A549 (cell line): ENCODE data around the gene ZNF71.

Experiments
- EP300 ChIP-seq, 2 experiments: fragments of >200 bp; sonication (Bioruptor Twin); formaldehyde crosslinking; IDR thresholded peaks; 2 replicates in 1 of 2; 3 replicates in 1 of 2; pipeline ENCODE4 v1.6.1; 2016 to 2017
- GATA3 ChIP-seq: IDR thresholded peaks from 2 replicates; pipeline ENCODE4 v1.6.1; 2012; ENCODE audit warnings: borderline replicate concordance
- HOXA7 ChIP-seq: fragments of 250-450 bp; sonication (Bioruptor Pico); IDR thresholded peaks from 2 replicates; pipeline ENCODE4 v1.5.0; 2020; ENCODE audit warnings: mild to moderate bottlenecking, moderate library complexity
- JUN ChIP-seq, 2 experiments: fragments of >200 bp; sonication (Bioruptor Twin); formaldehyde crosslinking; IDR thresholded peaks; 2 replicates in 1 of 2; 3 replicates in 1 of 2; pipeline ENCODE4 v1.6.1; 2016 to 2017
- NR3C1 ChIP-seq: fragments of >200 bp; sonication (Bioruptor Twin); formaldehyde crosslinking; IDR thresholded peaks from 3 replicates; pipeline ENCODE4 v1.6.1; 2017
- POLR2A ChIP-seq: IDR thresholded peaks from 2 replicates; pipeline ENCODE4 v1.6.1; 2012; ENCODE audit warnings: mild to moderate bottlenecking, low read length
- POLR2AphosphoS2 ChIP-seq: conservative IDR thresholded peaks from 2 replicates; pipeline ENCODE4 v1.6.1; 2012; ENCODE audit warnings: low read length, improper control_type of control experiment, inconsistent platforms
- TF ChIP-seq, protein P1 (sequence below): fragments of >200 bp; sonication (Bioruptor Twin); formaldehyde crosslinking; IDR thresholded peaks from 2 replicates; pipeline ENCODE4 v1.6.1; 2016
- TF ChIP-seq, protein P2 (sequence below): fragments of >200 bp; sonication (Bioruptor Twin); formaldehyde crosslinking; IDR thresholded peaks from 3 replicates; pipeline ENCODE4 v1.5.1; 2016
- TF ChIP-seq, protein P3 (sequence below): fragments of 250-450 bp; sonication (Bioruptor Pico); IDR thresholded peaks from 2 replicates; pipeline ENCODE4 v1.5.0; 2021; ENCODE audit warnings: mild to moderate bottlenecking, moderate library complexity, borderline replicate concordance

DNA sequence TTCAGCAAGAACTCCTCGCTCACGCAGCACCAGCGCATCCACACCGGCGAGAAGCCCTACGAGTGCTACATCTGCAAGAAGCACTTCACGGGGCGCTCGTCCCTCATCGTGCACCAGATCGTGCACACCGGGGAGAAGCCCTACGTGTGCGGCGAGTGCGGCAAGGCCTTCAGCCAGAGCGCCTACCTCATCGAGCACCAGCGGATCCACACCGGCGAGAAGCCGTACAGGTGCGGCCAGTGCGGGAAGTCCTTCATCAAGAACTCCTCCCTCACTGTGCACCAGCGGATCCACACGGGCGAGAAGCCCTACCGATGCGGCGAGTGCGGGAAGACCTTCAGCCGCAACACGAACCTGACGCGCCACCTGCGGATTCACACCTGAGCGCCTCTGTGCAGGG, 27.3 kb downstream of the ZNF71 start:
- TF ChIP-seq, protein P1, sequence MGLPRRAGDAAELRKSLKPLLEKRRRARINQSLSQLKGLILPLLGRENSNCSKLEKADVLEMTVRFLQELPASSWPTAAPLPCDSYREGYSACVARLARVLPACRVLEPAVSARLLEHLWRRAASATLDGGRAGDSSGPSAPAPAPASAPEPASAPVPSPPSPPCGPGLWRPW, result no peak
- TF ChIP-seq, protein P2, sequence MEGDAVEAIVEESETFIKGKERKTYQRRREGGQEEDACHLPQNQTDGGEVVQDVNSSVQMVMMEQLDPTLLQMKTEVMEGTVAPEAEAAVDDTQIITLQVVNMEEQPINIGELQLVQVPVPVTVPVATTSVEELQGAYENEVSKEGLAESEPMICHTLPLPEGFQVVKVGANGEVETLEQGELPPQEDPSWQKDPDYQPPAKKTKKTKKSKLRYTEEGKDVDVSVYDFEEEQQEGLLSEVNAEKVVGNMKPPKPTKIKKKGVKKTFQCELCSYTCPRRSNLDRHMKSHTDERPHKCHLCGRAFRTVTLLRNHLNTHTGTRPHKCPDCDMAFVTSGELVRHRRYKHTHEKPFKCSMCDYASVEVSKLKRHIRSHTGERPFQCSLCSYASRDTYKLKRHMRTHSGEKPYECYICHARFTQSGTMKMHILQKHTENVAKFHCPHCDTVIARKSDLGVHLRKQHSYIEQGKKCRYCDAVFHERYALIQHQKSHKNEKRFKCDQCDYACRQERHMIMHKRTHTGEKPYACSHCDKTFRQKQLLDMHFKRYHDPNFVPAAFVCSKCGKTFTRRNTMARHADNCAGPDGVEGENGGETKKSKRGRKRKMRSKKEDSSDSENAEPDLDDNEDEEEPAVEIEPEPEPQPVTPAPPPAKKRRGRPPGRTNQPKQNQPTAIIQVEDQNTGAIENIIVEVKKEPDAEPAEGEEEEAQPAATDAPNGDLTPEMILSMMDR, result no peak
- no peak for TF ChIP-seq POLR2A
- no peak for TF ChIP-seq JUN (IDR thresholded peaks at IDR 0.05)
- TF ChIP-seq POLR2AphosphoS2, result no peak
- TF ChIP-seq NR3C1, result no peak
- TF ChIP-seq, protein P3, sequence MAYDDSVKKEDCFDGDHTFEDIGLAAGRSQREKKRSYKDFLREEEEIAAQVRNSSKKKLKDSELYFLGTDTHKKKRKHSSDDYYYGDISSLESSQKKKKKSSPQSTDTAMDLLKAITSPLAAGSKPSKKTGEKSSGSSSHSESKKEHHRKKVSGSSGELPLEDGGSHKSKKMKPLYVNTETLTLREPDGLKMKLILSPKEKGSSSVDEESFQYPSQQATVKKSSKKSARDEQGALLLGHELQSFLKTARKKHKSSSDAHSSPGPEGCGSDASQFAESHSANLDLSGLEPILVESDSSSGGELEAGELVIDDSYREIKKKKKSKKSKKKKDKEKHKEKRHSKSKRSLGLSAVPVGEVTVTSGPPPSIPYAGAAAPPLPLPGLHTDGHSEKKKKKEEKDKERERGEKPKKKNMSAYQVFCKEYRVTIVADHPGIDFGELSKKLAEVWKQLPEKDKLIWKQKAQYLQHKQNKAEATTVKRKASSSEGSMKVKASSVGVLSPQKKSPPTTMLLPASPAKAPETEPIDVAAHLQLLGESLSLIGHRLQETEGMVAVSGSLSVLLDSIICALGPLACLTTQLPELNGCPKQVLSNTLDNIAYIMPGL (CRISPR knock-in tag), result no peak
- no peak for TF ChIP-seq GATA3
- no peak for TF ChIP-seq HOXA7
- no peak for TF ChIP-seq EP300 (IDR thresholded peaks at IDR 0.05)
